Gastrocnemius medialis (tissue), 4 donors: Measurements from ENCODE around the gene MLXIP.

Experiments
- CTCF ChIP-seq, 5 experiments: fragments of 450-650 bp in 3 of 5; fragments of 200-600 bp in 2 of 5; sonication (generic) in 2 of 5; IDR thresholded peaks in 4 of 5; conservative IDR thresholded peaks in 1 of 5; 1 replicate in 4 of 5; 2 replicates in 1 of 5; pipeline ENCODE4 v1.5.1; 2016 to 2019; ENCODE audit warnings: antibody characterized with exemption in 5 of 5, mild to moderate bottlenecking in 3 of 5, moderate library complexity in 3 of 5
- POLR2A ChIP-seq, 2 donors: fragments of 450-650 bp; IDR thresholded peaks; one replicate each; pipeline ENCODE4 v1.6.1; 2017; ENCODE audit warnings: antibody characterized with exemption in 2 of 2, mild to moderate bottlenecking in 2 of 2, moderate library complexity in 2 of 2

- TF ChIP-seq CTCF (IDR thresholded peaks at IDR 0.05 in 4 of 5, conservative IDR thresholded peaks at IDR 0.05 in 1 of 5) (no peak), POLR2A (IDR thresholded peaks at IDR 0.05) (no peak)
Measured at GRCh38 chr12:122166422-122167349, 88.1 kb downstream of the MLXIP start.
